Central memory CD4-positive, alpha-beta T cell (primary cell): ENCODE data around the gene COL5A2.

ENCODE experiments used
- DNase-seq: peaks from one replicate; pipeline ENCODE4 v3.0.0; 2022

Gene COL5A2

DNA sequence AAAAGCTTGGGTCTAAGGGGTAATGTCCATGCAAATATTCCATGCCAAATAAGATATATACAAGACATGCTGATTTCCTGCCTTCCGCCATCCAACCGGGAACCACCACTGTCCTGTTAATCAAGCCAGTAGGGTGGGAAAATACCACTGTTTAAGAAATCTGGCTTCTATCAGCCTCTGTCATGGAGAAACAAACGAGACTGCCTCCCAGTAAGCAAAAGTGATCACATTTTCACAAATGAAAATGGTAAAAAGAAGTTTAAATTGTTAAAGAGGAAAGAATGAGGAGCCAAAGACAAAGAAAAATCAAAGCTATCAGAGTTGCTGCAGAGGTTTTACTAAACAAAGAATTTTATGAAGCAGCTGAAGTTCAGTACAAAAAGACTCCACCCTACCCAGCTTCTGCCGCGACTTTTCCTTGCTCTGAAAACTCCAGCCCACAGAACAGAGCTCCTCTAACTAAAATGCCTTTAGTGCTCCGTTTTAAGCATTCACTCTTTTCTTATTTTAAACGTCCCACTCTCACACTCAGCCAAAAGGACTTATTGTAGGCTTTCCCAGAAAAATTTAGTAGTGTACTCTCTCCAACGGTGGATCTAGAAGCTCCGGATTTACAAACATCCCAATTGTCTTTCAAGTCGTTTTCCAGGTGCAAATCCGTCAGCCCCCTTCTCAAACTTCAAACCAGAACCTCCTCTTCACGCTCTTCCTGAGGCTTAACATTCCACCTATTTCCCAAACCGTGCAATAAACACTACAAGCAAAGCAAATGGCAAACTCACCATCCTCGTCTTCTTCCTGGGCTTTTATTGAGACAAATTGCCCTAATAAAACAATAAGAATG, 613 bp downstream of the COL5A2 start:
- no peak for DNase-seq

DNA sequence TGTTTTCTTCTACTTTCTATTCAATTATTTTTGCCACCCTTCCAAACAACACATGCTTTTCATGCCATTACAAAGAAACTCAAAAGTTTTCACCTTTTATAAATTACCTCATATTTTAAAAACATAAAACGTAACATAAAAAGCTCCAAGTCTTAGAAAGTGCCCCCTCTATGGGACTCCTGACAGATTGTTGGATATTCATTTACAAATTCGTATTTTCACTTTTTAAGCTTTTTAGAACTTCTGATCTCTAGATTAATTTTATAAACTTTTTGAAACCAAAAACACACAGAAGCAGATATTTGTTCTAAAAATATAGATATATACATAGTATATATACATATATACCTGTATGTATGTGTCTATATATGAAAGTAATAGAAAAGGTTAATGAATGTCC, 1.5 kb downstream of the COL5A2 start:
- DNase-seq, result no peak

DNA sequence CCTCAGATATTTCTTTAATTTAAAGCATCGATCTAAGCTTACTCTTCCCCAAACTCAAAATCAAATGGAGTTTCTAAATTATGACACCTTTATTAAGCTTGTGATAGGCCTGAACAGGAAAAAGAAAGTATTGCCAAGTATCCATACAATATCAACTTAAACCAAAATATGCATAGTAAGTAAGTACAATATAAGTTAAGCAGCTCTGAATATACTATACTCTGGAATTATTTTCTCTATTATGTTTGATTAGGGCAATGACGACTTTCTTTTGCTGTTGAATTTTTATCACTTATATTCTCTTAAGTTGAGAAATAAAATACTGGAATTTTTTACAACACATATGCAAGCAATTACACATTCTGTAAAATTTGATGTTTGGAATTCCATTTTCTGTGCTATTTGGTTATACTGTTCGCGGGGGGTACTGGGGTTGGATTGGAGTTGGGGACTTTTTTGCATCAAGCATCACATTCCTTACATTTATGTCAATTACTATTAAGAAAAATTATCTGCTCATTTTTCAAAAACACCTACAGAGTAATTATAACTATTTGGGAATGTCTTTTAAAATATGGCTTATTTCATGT, 2.2 kb downstream of the COL5A2 start:
- no peak for DNase-seq

DNA sequence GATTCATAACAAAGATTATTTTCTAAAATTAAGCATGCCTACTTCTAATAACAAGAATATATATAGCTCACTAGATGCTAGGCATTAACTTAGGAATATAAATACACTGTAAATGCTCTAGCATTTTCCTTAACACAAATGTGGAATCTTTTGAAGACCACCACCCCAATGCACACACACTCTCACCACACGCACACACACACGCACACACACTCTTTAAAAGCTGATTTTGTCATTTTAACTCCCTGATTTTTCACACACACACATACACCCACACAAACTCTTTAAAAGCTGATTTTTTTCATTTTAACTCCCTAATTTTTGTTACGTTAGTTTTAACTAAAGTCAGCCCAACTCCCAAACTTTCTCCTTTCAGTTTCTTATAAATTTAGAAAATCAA, 3.0 kb downstream of the COL5A2 start:
- no peak for DNase-seq

DNA sequence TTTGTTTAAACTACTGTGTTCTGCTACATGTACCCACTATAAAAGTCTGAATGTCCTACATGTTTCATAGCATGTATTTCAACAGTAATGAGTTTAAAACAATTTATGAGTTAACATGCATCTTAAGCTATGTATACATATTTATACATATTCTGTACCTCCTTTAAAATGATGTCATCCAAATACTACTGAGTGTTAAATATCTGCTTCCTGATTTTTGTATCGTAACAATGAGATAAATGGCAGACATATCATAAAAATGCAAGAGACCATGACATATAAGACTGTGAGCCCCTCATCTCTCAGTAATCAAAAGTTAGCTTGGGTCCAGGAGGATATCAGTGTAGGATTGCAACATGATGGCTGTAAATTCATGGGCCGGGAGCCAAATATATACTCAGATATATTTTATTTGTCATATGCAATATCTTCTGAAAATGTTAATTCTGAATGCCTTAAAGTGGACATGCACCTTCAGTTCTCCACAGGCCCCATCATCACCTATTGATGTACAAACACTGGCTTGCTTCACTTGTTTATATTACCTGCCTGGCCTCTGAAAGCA, 3.6 kb downstream of the COL5A2 start:
- DNase-seq, result no peak

DNA sequence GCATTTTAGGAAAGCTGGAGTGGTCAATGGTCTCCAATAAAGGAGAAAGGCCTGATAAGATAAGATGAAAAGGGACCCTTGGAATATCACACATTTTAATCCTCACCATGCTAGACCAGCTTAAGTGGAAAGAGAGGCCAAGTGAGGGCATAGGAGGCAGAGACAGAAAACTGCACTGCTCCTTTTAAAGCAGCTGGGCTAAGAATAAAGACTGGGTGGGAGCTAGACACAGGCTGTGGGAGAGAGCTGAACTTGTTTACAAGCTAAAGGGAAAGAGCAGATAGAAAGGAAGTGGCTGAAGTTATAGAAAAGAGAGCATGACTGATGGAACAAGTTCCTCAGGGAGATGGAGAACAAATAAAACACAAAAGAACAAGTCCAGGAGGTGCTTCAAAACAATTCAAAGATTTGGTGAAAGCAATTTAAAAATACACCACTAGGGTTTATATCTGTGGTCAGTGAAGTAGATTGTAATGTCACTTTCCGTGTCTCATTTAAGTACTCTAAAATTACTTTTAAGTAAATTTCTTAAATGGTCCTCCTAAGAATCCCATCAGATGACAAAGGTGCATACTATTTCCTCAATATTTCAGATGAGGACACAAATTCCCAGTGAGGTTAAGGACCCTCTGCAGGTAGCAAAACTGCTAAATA, 7.5 kb downstream of the COL5A2 start:
- no peak for DNase-seq

DNA sequence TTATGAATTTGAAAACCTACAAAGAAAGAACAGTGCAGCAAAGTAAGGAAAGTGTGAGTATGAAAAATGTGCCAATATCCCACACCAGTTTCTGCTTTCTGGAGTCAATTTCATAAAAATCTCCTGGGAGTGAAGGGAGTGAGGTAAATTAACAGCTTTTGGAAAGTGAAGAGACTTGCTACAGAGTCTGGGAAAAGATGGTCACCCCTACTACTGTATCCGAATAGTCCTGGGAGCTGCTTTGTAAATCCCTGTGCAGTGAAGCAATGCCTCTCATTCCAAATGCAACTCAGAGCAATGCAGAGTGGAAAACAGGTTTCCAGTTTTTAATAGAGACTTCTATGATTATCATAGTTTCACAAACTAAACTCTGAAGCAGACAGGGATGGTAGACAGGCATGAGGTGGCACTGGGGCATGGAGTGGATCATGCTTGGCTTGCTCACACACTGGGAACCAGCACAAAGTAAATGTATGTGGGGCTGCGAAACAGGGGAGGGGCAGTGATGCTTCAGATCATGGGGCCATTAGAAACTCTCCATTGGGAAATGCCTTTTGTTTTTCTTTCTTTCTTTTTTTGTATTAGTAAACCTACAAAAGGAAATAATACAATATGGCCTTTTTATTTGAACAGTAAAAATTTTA, 10.6 kb downstream of the COL5A2 start:
- DNase-seq, result no peak

DNA sequence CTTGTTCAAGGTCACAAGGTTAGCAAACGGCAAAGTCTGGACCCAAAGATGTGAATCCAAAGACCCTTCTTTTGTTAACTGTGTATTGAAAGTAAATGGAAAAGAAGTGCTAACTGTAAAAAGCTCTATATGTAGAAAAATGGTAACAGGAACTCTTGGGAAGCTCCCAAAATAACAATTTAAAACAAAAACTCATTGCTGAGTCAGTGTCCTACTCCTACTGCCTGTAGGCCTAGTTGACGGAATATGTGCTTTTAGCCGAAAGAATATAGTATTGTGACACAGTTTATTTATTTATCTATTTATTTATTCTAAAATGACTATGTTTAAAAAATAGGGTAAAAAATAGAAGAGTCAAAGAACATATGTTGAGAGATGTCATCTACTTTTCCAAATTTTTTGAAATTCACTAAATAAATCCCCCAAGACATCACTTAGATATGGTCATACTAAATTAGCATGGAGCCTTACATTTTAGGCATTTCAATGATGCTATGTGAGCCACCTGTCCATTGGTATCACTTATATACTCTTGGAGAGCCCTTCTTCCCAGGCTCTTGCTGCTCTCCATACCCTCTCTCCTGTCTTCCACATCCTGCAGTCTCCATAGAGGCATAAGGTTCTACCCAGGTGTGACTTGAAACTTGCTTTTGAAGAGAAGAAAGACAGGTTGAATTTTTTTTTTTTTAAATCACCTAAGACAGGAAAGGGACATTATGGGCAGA, 13.7 kb downstream of the COL5A2 start:
- no peak for DNase-seq

DNA sequence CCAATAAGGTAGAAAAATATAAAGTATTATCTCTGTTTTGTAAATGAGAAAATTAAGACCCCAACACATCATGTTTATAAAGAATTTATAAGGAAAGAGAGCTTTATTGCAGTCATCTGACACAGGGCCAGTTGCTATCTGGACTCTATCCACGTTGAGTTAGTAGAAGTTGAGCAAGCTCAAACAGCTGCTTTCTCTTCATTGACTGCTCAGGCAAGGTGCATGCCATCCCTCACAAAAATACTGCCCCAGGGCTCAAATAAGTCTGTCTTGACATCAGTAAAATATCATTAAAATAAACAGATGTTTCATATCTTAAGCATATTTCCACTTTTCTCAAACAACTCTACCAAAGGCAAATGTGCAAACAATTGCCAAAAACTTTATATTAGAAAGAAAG, 14.8 kb downstream of the COL5A2 start:
- DNase-seq, result no peak

DNA sequence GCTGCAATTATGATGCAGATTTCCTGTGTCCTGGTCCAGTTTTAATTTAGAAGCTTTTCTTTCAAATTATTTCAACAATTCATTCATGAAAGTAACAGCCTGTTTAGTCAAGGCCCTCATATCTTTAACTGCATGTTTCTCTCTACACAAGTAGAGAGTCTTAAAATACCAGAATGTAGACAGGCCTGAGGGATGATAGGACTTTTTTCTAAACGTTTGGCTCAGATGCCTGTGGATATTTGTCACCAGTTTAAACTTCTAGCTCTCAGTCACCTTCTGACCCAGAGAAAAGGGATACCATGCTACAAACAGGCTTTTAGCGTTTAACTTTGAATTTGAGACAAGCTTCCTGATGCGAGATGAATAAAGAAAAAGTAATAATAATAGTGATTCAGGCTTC, 15.7 kb downstream of the COL5A2 start:
- DNase-seq, result no peak

DNA sequence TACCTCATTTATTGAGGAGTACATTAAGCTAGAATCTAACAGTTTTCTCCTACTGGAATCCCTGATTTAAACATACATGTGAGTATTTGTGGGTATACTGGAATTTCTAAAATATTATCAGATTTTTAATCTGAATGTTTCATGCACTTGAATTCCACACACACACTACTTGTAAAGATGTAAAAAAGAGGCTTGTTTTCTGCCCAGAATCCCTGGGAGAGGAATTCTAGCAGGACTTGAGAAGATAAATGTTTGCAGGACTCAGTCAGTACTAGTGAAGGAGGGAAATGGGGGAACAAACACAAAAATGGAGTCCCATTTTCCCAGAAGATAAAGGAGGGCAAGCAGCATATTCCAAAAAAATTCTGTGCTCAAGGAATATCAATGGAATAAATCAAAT, 17.0 kb downstream of the COL5A2 start:
- no peak for DNase-seq

DNA sequence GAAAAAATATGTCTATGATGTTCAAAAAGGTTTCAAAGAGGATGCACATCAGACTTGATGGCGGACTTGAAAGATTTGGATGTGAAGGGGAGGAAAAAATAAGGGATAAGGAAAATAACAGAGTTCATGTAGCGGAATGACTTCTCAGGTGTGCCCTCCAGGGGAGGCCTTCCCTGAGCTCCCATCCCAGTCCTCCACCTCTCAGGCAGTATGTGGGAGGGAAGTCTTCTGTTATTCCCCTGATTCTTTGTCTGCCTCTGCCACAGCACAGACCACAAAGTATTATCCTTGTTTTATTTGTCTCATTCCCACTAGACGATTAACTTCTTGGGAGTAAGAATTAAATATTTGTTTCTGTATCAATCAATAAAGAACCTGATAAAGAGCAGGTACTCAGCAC, 17.7 kb downstream of the COL5A2 start:
- no peak for DNase-seq

DNA sequence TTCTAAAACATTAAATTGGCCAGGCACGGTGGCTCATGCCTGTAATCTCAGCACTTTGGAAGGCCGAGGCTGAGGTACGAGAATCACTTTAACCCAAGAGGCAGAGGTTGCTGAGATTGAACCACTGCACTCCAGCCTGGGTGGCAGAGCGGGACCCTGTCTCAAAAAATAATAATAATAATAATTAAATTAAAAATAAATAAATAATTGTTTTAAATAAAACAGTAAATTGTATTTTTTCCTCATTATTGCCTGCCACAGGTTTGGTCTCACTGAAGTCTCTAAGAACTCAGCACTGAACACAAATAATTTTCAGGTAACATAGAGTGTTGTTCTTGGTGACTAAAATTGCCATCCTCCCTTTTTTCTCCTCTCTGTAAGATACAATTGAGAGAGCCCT, 19.8 kb downstream of the COL5A2 start:
- DNase-seq, result no peak

DNA sequence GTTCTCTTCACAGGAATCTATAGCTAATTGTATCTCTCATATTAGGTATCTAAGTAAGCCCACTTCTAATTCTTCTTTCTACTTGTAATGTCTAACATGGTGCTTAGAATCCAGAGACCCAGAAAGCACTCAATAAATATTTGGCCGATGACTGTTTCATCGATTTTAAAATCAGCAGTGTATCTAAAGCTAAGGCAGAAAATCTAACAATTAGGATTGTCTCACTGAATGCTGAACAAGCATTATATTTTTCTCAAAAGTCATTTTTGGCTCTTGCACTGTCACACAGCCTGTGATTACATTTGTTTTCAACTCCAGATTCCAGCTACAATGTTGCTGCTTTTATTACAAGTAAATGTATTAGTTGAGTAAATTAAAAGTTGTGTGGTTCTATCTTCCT, 20.3 kb downstream of the COL5A2 start:
- no peak for DNase-seq

DNA sequence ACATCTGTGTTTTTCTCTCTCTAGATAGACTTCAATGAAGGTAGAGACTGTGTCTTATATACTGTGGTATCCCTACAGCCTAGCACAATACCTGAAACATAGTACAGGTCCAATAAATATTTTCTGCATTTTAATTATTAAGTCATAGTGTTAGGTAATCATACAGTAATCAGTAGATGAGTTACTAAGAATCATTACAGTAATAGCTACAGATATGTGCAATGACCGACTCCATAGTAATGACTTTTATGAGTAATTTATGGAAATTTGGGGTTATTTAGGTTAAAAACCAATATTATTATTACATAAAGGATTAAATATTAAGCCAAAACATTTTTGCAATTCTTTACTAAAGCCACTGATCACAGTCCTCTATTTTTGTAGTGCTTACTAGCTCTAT, 21.6 kb downstream of the COL5A2 start:
- no peak for DNase-seq

DNA sequence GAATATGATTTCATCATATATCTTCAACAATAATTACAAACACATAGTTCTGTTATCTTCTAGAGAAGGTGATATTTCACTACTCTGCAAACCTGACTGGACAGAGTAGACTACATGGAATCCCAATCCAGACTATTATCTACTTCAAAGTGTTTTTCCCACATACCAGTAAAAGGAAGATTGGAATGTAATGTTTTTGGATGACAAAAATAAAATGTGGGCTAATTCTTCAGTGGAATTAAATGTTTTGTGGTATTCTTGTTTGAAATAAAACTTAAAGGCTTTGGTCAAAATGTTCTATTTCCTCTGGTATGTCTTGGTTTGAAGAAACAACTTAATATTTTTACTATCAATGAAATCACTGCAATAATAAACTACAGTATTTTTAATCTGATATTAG, 22.1 kb downstream of the COL5A2 start:
- DNase-seq, result no peak

DNA sequence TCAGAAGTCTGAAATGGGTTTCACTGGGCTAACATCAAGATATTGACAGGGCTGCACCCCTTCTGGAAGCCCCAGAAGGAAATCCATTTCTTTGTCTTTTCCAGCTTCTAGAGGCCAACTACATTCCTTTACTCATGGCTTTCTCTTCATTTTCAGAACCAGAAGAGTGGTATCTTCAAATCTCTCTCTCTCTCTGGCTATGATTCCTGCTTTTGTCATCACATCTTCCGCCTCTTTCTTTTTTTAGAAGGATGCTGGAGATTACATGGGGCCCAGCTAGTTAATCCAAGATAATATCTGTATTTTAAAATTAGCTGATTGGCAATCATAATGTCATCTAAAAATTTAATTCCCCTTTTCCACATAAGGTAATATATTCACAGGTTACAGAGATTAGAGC, 23.8 kb downstream of the COL5A2 start:
- no peak for DNase-seq

DNA sequence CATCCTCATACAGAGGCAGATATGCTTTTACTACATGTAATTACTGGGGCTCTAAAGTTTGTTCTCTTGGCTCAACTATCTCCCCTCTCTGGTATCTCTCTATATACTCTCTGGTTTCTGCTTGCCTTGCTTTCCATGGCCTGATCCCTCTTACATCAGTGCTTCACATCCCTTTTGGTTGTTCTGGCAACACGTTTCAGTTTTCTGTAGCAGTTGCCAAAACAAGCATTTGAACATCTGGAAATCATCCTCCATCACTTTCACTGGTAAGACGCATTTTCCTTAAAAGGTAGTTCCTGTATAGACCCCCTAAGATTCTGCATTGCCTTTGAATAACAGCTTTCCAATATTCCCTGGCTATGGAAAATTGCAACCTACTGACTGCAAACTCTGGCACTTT, 25.9 kb downstream of the COL5A2 start:
- DNase-seq, result no peak

DNA sequence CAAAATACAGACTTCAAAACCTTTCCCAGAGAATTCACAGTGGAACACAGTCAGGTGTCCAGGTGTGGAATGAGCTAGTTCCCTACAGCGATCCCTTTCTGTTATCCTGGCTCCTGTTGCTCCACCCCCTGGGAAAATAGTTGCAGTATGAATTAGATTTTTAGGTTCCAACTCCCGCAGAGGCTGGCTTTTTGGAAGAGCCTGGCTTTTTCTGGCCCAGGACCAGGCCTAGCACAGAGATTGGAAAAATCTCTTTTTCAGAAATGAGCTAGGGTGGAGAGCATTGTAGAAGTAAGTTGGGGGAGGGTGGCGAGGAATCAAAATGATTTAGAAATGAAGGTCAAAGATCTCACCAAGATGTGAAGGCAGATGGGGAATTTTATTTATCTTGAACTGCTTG, 27.1 kb downstream of the COL5A2 start:
- no peak for DNase-seq

DNA sequence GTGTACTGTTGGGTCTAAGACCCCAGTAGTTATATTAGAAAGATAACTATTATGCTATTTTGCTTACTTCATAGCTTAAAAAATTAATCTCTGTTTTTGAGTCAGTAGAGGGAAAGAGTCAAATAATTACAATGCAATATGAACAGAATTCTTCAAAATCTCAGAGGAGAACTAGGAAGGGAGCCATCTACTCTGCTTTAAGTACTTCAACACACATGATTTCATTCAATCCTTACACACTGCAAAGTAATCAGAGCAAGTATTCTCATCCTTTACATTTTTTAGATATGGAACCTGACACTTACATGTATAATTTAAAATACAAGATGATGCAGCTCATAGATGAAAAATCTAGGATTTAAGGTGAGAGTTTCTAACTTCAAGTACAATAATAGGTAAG, 27.7 kb downstream of the COL5A2 start:
- no peak for DNase-seq

DNA sequence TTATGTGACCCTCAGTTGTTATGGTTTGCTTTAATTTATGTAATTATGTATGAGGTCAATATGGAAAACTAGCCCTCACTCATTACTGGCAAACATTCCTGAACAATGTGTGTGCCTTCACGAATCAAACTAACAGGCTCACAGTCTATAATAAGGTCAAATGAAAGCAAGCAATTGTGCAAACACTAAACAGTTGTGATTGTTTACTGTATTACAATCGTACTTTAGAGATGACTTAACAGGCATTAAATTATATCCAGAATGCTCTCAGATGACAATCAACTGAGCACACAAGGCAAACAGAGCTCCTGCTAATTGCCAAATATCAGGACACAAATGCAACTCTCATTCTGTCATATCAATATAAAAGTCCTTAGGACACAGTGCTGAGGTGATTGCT, 29.5 kb downstream of the COL5A2 start:
- no peak for DNase-seq

DNA sequence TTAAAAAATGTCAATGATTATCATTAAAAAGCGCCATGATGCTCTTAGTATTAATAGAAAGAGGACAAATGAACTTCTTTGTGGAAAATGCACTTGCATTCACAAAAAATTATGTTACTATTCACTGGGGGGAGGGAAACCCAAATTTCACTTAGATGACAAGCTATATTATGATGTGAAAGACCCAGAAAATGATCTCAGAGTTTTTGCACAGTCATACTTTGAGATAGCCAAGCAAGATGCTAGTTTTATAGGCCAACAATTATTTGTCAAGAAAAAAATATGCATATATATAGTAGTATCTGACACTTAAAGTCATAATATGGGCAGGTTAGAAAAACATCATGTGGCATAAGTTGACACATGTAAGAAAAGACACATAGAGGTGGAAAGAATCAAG, 31.6 kb downstream of the COL5A2 start:
- DNase-seq, result no peak

DNA sequence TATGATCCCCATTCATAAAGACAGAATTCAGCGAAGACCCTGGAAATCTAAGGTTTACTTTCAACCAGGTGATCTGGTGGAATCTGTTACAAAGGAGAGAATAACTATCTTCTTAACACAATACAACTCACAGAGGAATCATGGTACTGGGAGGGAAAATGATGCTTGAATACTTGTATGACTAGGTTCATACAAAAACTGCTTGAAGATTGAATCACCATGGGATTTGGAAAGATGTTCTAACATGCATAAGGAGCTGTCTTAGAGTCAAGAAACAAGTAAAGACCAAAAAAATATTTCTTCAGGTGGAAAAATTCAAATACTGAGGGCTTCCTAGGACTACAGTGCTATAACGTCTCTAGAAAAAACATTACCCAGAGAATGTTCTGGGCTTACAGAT, 32.2 kb downstream of the COL5A2 start:
- DNase-seq, result no peak
